Activated naive CD4-positive, alpha-beta T cell treated with anti-CD3 and anti-CD28 coated beads for 36 hours (primary cell): ENCODE results near the gene TAF4. TPM values are rescaled to one million over a fixed set of nuclear protein-coding genes. Genes with fewer than 3 reads are reported as not detected.

Experiments used
- CTCF ChIA-PET: fragments of 350-600 bp; sonication (Branson Sonifier 250); formaldehyde crosslinking; loops from one replicate; lab custom pipeline; 2021; ENCODE audit warnings: antibody characterized with exemption; lab: Charles Lee
- DNase-seq: peaks from one replicate; pipeline ENCODE4 v3.0.0-alpha.2; 2020
- H3K27ac Mint-ChIP-seq: one replicate; pipeline ENCODE4 v1.8.0; 2021; ENCODE audit warnings: mild to moderate bottlenecking, mixed read lengths
- H3K27me3 Mint-ChIP-seq: one replicate; pipeline ENCODE4 v1.8.0; 2021; ENCODE audit warnings: low read depth, mixed read lengths
- H3K36me3 Mint-ChIP-seq: one replicate; pipeline ENCODE4 v1.8.0; 2021; ENCODE audit warnings: low read depth, mixed read lengths
- H3K4me1 Mint-ChIP-seq: one replicate; pipeline ENCODE4 v1.8.0; 2021; ENCODE audit warnings: low read depth, mixed read lengths
- H3K4me3 Mint-ChIP-seq: one replicate; pipeline ENCODE4 v1.8.0; 2021; ENCODE audit warnings: mild to moderate bottlenecking, moderate library complexity, mixed read lengths
- H3K9me3 Mint-ChIP-seq: one replicate; pipeline ENCODE4 v1.8.0; 2021; ENCODE audit warnings: mixed read lengths
- intact Hi-C: fragments of 100-400 bp; cut with micrococcal nuclease; formaldehyde crosslinking; loops from one replicate; pipeline ENCODE4 v1.15.1; 2023
- total RNA-seq, 2 experiments: library from RNA; stranded (reverse); gene quantifications; one replicate each; pipeline ENCODE4 v1.2.3, GENCODE V29; 2021

Gene TAF4
- total RNA-seq, 2 experiments from 2014 or later = 15.0 to 15.4 TPM

DNA sequence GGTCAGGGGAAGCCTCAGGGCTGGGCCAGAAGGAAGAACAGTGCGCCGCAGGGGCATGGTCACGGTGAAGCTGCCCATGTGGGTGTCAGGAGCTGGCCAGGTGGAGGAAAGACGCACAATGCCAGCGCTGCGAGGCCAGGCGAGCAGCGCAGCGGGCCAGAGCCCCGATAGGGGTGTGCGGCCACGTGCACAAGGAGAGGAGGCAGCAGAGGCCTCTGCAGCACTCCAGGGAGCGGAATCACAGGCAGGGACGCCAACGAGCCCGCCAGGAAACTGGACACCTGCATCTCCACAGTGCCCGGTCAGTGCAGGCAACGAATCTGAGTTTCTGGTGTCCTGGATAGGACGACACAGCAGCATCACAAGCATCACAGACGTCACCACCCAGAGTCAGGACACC is 35.7 kb downstream of the TAF4 start:
- no peak overlapping the region for H3K4me3 Mint-ChIP-seq
- CTCF ChIA-PET = interaction anchor here (0.7 kb wide), 1 partner anchor 353 kb away, joined by 3 read pairs; no protein-coding TSS in a partner anchor
- intact Hi-C loops = loop anchor here (2.0 to 10.0 kb wide), 2 partner anchors 37 to 355 kb away; partner anchors contain the start of gene RPS21
- H3K9me3 Mint-ChIP-seq = no peaks in the 10 kb centered on the region
- no peak for DNase-seq
- peaks cover 4% of the 10 kb centered on the region for H3K36me3 Mint-ChIP-seq
- peaks cover 77% of the 10 kb centered on the region for H3K4me1 Mint-ChIP-seq
- H3K27me3 Mint-ChIP-seq = no peaks in the 10 kb centered on the region
- H3K27ac Mint-ChIP-seq = no peak overlapping the region

GRCh38 chr20:62029296-62029695 is 36.4 kb downstream of the TAF4 start:
- Mint-ChIP-seq H3K27ac (no peak overlapping the region), H3K27me3 (no peaks in the 10 kb centered on the region), H3K4me3 (no peak overlapping the region), H3K36me3 (peaks cover 4% of the 10 kb centered on the region), H3K9me3 (no peaks in the 10 kb centered on the region), H3K4me1 (peaks cover 78% of the 10 kb centered on the region)
- CTCF ChIA-PET = no interaction called here
- DNase-seq = no peak
- intact Hi-C loops = loop anchor here (10.0 kb wide), 1 partner anchor 356 kb away; the partner anchor contains the start of gene RPS21

DNA sequence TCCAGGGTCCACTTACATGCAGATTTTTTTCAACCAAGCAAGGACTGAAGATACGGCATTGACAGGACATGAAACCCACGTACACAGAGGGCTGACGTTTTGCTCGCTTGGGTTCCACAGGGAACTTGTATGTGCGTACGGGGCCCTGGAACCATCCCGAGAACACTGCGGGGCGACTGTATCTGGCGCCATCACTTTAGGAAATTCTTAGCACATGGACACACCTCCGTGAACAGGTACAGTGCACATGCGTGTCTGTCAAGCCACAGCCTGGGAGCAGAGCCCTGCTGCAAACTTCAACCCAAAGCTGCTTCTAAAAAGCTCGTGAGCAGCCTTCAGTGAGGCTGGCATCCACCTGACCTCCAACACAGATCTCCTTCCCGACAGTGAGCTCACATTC is 37.3 kb downstream of the TAF4 start:
- no peaks in the 10 kb centered on the region for H3K27me3 Mint-ChIP-seq
- no peaks in the 10 kb centered on the region for H3K9me3 Mint-ChIP-seq
- intact Hi-C loops = loop anchor here (10.0 kb wide), 1 partner anchor 356 kb away; the partner anchor contains the start of gene RPS21
- DNase-seq = no peak
- no peak overlapping the region for H3K4me3 Mint-ChIP-seq
- CTCF ChIA-PET = no interaction called here
- H3K36me3 Mint-ChIP-seq = peaks cover 4% of the 10 kb centered on the region
- H3K27ac Mint-ChIP-seq = no peak overlapping the region
- peaks cover 74% of the 10 kb centered on the region for H3K4me1 Mint-ChIP-seq

DNA sequence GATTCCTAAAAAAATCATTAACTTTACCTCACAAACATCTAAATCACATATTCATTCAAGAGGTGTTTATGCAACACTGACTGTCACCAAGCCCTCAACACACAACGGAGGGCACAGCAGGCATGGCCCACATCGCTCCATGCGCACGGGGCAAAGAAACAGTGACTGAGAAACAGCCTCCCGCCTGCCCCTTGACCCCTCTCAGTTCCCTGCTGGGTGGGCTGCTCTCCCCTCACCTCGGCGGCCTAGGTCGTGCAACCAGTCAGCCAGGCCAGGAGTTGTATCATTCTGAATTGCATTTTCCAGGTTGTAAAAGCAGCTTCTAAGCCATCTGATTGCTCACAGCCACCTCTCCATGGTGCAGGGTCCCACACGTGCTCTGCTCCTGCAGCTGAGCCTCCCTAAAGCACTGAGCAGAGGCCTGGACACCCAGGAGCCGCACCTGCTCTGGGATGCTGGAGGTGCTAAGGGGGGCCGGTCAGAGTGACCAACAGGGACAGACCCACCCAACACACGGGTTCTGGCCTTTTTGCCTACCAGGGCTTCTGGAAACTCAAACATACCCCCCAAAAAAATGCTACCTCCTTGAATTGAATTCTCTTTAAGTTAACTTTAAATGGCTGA is 37.9 kb downstream of the TAF4 start:
- H3K4me1 Mint-ChIP-seq = peaks cover 72% of the 10 kb centered on the region
- H3K36me3 Mint-ChIP-seq = peaks cover 4% of the 10 kb centered on the region
- no peaks in the 10 kb centered on the region for H3K9me3 Mint-ChIP-seq
- no peak overlapping the region for H3K27ac Mint-ChIP-seq
- no peak for DNase-seq
- intact Hi-C loops = loop anchor here (10.0 kb wide), 1 partner anchor 357 kb away; the partner anchor contains the start of gene RPS21
- CTCF ChIA-PET = no interaction called here
- H3K27me3 Mint-ChIP-seq = no peaks in the 10 kb centered on the region
- H3K4me3 Mint-ChIP-seq = no peak overlapping the region

DNA sequence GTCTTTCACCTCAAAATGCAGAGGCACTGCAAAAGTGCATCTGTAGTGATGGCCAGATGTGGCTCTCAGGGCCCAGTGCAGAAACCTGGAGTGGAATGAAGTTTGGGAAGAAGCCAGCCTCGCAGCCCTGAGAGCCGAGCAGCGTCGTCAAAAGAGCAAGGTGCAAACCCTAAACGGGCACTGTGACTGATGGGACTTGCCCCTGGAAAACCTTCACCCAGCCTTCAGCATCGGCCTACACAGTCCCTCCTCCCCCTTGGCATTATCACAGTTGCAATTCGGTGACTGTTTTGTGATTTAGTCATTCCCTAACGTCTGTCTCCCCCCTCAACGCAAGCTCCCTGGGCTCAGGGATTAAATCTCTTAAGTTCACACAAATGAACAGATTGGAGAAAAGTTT is 38.6 kb downstream of the TAF4 start:
- intact Hi-C loops = loop anchor here (10.0 kb wide), 1 partner anchor 358 kb away; the partner anchor contains the start of gene RPS21
- CTCF ChIA-PET = no interaction called here
- Mint-ChIP-seq H3K4me1 (peaks cover 67% of the 10 kb centered on the region), H3K27me3 (no peaks in the 10 kb centered on the region), H3K9me3 (no peaks in the 10 kb centered on the region), H3K4me3 (no peak overlapping the region), H3K27ac (no peak overlapping the region), H3K36me3 (peaks cover 4% of the 10 kb centered on the region)
- DNase-seq = no peak

- intact Hi-C loops = loop anchor here (10.0 kb wide), 1 partner anchor 358 kb away; the partner anchor contains the start of gene RPS21
These were observed 39.2 kb downstream of the TAF4 start for GRCh38 chr20:62026564-62026856.

DNA sequence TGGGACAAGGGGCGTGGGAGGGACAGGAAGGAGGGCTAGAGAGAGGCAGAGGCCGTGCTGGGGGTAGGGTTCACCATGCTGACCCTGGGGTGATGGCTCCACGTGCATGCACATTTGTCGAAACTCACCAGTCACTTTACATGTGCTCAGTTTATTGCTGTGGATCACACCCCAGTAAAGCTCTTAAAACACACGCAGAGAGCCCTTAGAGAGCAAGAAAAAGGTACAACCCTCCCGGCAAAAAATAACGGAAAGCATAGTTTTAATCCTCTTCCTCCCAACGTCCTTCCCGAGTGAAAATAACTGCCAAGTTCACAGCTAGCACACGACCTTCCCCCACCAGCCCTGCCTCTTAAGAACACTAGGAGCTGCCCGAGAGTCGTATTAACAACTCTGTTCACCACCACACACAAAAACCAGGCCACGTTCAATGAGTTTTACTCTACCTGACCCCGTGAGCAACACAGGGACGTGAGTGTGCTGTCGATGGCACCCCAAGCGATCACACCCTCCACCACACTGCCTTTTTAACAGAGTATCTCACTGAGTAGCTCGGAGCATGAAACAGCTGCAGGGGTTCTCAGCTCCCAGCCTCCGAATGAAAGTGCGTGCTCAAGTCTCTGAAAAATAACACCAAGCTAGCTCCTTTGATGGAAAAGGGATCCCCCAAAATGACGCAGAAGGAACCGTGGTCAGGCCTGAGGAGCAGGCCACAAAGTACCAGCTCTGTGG is 39.7 kb downstream of the TAF4 start:
- CTCF ChIA-PET = interaction anchor here (0.5 to 1.4 kb wide), 6 partner anchors 9 to 133 kb away, joined by 3 to 7 read pairs (median 4); no protein-coding TSS in a partner anchor
- no peak overlapping the region for H3K4me3 Mint-ChIP-seq
- intact Hi-C loops = loop anchor here (10.0 kb wide), 1 partner anchor 359 kb away; the partner anchor contains the start of gene RPS21
- peaks cover 58% of the 10 kb centered on the region for H3K4me1 Mint-ChIP-seq
- H3K36me3 Mint-ChIP-seq = peaks cover 4% of the 10 kb centered on the region
- H3K9me3 Mint-ChIP-seq = no peaks in the 10 kb centered on the region
- H3K27ac Mint-ChIP-seq = no peak overlapping the region
- no peaks in the 10 kb centered on the region for H3K27me3 Mint-ChIP-seq
- peak; percentile 34 for DNase-seq

More at GRCh38 chr20:62026564-62026856, 39.2 kb downstream of the TAF4 start:
- no peaks in the 10 kb centered on the region for H3K9me3 Mint-ChIP-seq
- H3K4me1 Mint-ChIP-seq = peaks cover 63% of the 10 kb centered on the region
- no peak overlapping the region for H3K27ac Mint-ChIP-seq
- H3K4me3 Mint-ChIP-seq = no peak overlapping the region
- no peak for DNase-seq
- no peaks in the 10 kb centered on the region for H3K27me3 Mint-ChIP-seq
- peaks cover 4% of the 10 kb centered on the region for H3K36me3 Mint-ChIP-seq
- CTCF ChIA-PET = interaction anchor here (1.0 to 1.4 kb wide), 4 partner anchors 13 to 112 kb away, joined by 3 to 7 read pairs (median 6); no protein-coding TSS in a partner anchor

- Mint-ChIP-seq H3K27ac (no peak overlapping the region), H3K4me1 (peaks cover 58% of the 10 kb centered on the region), H3K36me3 (peaks cover 2% of the 10 kb centered on the region), H3K9me3 (no peaks in the 10 kb centered on the region), H3K4me3 (no peak overlapping the region), H3K27me3 (no peaks in the 10 kb centered on the region)
- DNase-seq = peak; percentile 6
- intact Hi-C loops = loop anchor here (10.0 kb wide), 1 partner anchor 359 kb away; the partner anchor contains the start of gene RPS21
- CTCF ChIA-PET = interaction anchor here (0.6 to 1.4 kb wide), 5 partner anchors 8 to 113 kb away, joined by 3 to 7 read pairs (median 6); no protein-coding TSS in a partner anchor
These were observed 40.3 kb downstream of the TAF4 start for GRCh38 chr20:62025394-62025793.

DNA sequence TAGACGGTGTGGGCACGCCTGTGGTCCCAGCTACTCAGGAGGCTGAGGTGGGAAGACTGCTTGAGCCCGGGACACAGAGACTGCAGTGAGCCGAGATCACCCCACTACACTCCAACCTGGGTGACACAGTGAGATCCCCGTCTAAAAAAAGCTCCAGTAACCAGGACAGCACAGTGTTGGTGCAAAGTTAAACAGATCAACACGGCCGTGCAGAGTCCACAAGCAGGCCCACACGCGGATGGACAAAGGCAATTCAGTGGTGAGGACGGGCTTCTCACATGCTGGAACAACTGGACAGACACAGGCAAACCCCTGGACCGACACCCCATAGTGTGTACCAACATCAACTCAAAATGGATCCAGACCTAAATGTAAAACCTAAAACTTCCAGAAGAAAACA is 41.7 kb downstream of the TAF4 start:
- CTCF ChIA-PET = no interaction called here
- Mint-ChIP-seq H3K4me3 (no peak overlapping the region), H3K4me1 (peaks cover 51% of the 10 kb centered on the region), H3K27me3 (no peaks in the 10 kb centered on the region), H3K27ac (no peak overlapping the region), H3K36me3 (peaks cover 2% of the 10 kb centered on the region), H3K9me3 (no peaks in the 10 kb centered on the region)
- intact Hi-C loops = loop anchor here (10.0 kb wide), 1 partner anchor 361 kb away; the partner anchor contains the start of gene RPS21
- no peak for DNase-seq

DNA sequence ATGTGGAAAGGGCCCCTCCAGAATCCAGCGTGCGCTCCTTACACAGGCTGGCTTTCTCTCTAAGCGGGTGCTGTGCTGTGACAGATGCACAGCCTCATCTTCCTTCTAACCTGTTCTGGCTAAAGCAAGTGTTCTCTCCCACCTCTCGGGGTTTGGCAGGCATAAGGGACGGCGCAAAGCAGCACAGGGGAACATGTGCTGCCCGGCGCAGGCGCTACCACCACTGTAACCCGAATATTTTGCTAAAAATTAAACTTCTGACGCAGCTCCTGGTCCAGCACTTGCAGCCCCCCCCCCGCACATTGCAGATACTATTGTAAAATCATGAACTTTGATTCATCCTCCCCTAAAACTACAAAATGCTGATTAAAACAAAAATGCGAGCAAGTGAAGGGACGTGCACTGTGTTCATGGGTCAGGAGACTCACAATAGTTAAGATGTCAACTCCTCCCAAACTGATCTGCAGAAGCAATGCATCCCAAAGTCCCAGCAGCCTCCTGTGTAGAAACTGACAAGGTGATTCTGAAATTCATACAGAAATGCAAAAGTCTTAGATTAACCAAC is 43.0 kb downstream of the TAF4 start:
- no peak overlapping the region for H3K27ac Mint-ChIP-seq
- H3K9me3 Mint-ChIP-seq = no peaks in the 10 kb centered on the region
- no peaks in the 10 kb centered on the region for H3K27me3 Mint-ChIP-seq
- intact Hi-C loops = loop anchor here (10.0 kb wide), 1 partner anchor 362 kb away; the partner anchor contains the start of gene RPS21
- CTCF ChIA-PET = no interaction called here
- peaks cover 48% of the 10 kb centered on the region for H3K4me1 Mint-ChIP-seq
- H3K4me3 Mint-ChIP-seq = no peak overlapping the region
- no peak for DNase-seq
- peaks cover 2% of the 10 kb centered on the region for H3K36me3 Mint-ChIP-seq

- Mint-ChIP-seq H3K36me3 (peaks cover 2% of the 10 kb centered on the region), H3K9me3 (no peaks in the 10 kb centered on the region), H3K27ac (no peak overlapping the region), H3K4me3 (no peak overlapping the region), H3K4me1 (peaks cover 40% of the 10 kb centered on the region), H3K27me3 (no peaks in the 10 kb centered on the region)
- CTCF ChIA-PET = interaction anchor here (2.5 kb wide), 1 partner anchor 11 kb away, joined by 7 read pairs; no protein-coding TSS in a partner anchor
- intact Hi-C loops = loop anchor here (10.0 kb wide), 1 partner anchor 363 kb away; the partner anchor contains the start of gene RPS21
- no peak for DNase-seq
These were observed 43.8 kb downstream of the TAF4 start for GRCh38 chr20:62021793-62022385.
